Neural cell (in vitro differentiated cells): ENCODE data around the gene CACNB2. TPM values are rescaled to one million over a fixed set of nuclear protein-coding genes. Genes with fewer than 3 reads are reported as not detected.

Experiments used
- H2AFZ ChIP-seq: fragments of 200-600, 300-800 bp; sonication (generic), shearing (Covaris generic); 2 replicates; pipeline ENCODE4 v1.6.0; 2014; ENCODE audit warnings: low read depth, mild to moderate bottlenecking, antibody characterized with exemption, low read length, moderate library complexity
- H3F3A ChIP-seq: fragments of 200-600 bp; shearing (Covaris generic); 2 replicates; pipeline ENCODE4 v1.6.1; 2016; ENCODE audit warnings: mild to moderate bottlenecking, moderate library complexity, mixed read lengths, antibody characterized with exemption, low read length; ENCODE audit not compliant: insufficient read depth, poor library complexity, severe bottlenecking
- H3K27ac ChIP-seq: fragments of 200-600, 300-800 bp; sonication (generic), shearing (Covaris generic); 2 replicates; pipeline ENCODE4 v1.5.1; 2014; ENCODE audit warnings: mild to moderate bottlenecking, low read length, moderate library complexity
- H3K27me3 ChIP-seq: fragments of 300-800, 200-600 bp; sonication (generic), shearing (Covaris generic); 2 replicates; pipeline ENCODE4 v1.6.0; 2014; ENCODE audit warnings: mild to moderate bottlenecking, low read depth, low read length, moderate library complexity; ENCODE audit not compliant: insufficient read depth
- H3K36me3 ChIP-seq: fragments of 300-800, 200-600 bp; sonication (generic), shearing (Covaris generic); 2 replicates; pipeline ENCODE4 v1.5.1; 2014; ENCODE audit warnings: mild to moderate bottlenecking, antibody characterized with exemption, low read length, moderate library complexity; ENCODE audit not compliant: insufficient read depth
- H3K4me2 ChIP-seq: fragments of 300-800, 200-600 bp; sonication (generic), shearing (Covaris generic); 2 replicates; pipeline ENCODE4 v1.6.0; 2014; ENCODE audit warnings: mild to moderate bottlenecking, low read length
- H3K4me3 ChIP-seq: fragments of 300-800, 200-600 bp; sonication (generic), shearing (Covaris generic); 2 replicates; pipeline ENCODE4 v1.5.1; 2014; ENCODE audit warnings: mild to moderate bottlenecking, low read length, moderate library complexity
- H3K79me2 ChIP-seq: fragments of 200-600 bp; shearing (Covaris generic); replicated peaks from 2 replicates; pipeline ENCODE4 v1.6.0; 2014; ENCODE audit warnings: mild to moderate bottlenecking, low read length, moderate library complexity; ENCODE audit not compliant: insufficient read depth
- H3K9ac ChIP-seq: fragments of 300-800, 200-600 bp; sonication (generic), shearing (Covaris generic); 2 replicates; pipeline ENCODE4 v1.6.1; 2016; ENCODE audit warnings: mild to moderate bottlenecking, low read length, mixed read lengths
- H3K9me2 ChIP-seq: fragments of 200-600 bp; shearing (Covaris generic); 2 replicates; pipeline ENCODE4 v1.6.1; 2016; ENCODE audit warnings: mild to moderate bottlenecking, low read length, mixed read lengths; ENCODE audit not compliant: insufficient read depth
- H3K9me3 ChIP-seq: fragments of 200-600, 300-800 bp; sonication (generic), shearing (Covaris generic); 2 replicates; pipeline ENCODE4 v1.6.1; 2016; ENCODE audit warnings: mild to moderate bottlenecking, mixed run types, low read length, moderate library complexity, mixed read lengths
- H4K20me1 ChIP-seq: fragments of 200-600 bp; shearing (Covaris generic); 2 replicates; pipeline ENCODE4 v1.6.1; 2016; ENCODE audit warnings: mild to moderate bottlenecking, mixed run types; ENCODE audit not compliant: insufficient read depth
- CTCF ChIP-seq: fragments of 450-650 bp; IDR thresholded peaks from 2 replicates; pipeline ENCODE4 v1.5.1; 2014; ENCODE audit warnings: antibody characterized with exemption, mild to moderate bottlenecking, moderate library complexity; ENCODE audit not compliant: poor library complexity, severe bottlenecking
- EP300 ChIP-seq: fragments of 450-650 bp; conservative IDR thresholded peaks from 2 replicates; pipeline ENCODE4 v1.6.1; 2014; ENCODE audit warnings: antibody characterized with exemption, mild to moderate bottlenecking, moderate library complexity; ENCODE audit not compliant: poor library complexity, severe bottlenecking
- EZH2 ChIP-seq: fragments of 200-600, 300-800 bp; shearing (Covaris generic), sonication (generic); IDR thresholded peaks from 2 replicates; pipeline ENCODE4 v1.6.1; 2014; ENCODE audit warnings: antibody characterized with exemption, low read length, borderline replicate concordance, mild to moderate bottlenecking; ENCODE audit not compliant: insufficient read depth, poor library complexity, severe bottlenecking
- MXI1 ChIP-seq: fragments of 450-650 bp; conservative IDR thresholded peaks from 2 replicates; pipeline ENCODE4 v1.6.1; 2014; ENCODE audit warnings: antibody characterized with exemption, mild to moderate bottlenecking; ENCODE audit not compliant: poor library complexity, severe bottlenecking
- POLR2AphosphoS5 ChIP-seq: IDR thresholded peaks from 2 replicates; pipeline ENCODE4 v1.6.1; 2012
- RAD21 ChIP-seq: fragments of 450-650 bp; conservative IDR thresholded peaks from 2 replicates; pipeline ENCODE4 v1.6.1; 2014; ENCODE audit warnings: antibody characterized with exemption, mild to moderate bottlenecking, moderate library complexity
- REST ChIP-seq: IDR thresholded peaks from 2 replicates; pipeline ENCODE4 v1.6.1; 2012; ENCODE audit warnings: borderline replicate concordance
- SMC3 ChIP-seq: fragments of 450-650 bp; conservative IDR thresholded peaks from 2 replicates; pipeline ENCODE4 v1.6.1; 2014; ENCODE audit warnings: antibody characterized with exemption, mild to moderate bottlenecking, moderate library complexity; ENCODE audit not compliant: poor library complexity
- TAF1 ChIP-seq: IDR thresholded peaks from 2 replicates; pipeline ENCODE4 v1.6.1; 2012; ENCODE audit warnings: low read depth
- polyA plus RNA-seq: library from polyadenylated mRNA; depleted of rRNA; stranded (reverse); fragments of >200 nt; gene quantifications from 2 replicates; pipeline ENCODE4 v1.2.3, GENCODE V29; 2014

CACNB2 gene
- polyA plus RNA-seq, 1 donor from 2014 or later: 14.3 TPM

- Histone ChIP-seq H3K9me2 (no peaks in the 10 kb centered on the region), H3K9me3 (no peaks in the 10 kb centered on the region), H3F3A (no peaks in the 10 kb centered on the region), H3K27ac (no peak overlapping the region), H2AFZ (no peak overlapping the region), H3K9ac (no peak overlapping the region), H3K36me3 (no peaks in the 10 kb centered on the region), H3K4me2 (no peak overlapping the region), H3K4me3 (no peak overlapping the region), H4K20me1 (no peaks in the 10 kb centered on the region), H3K27me3 (no peaks in the 10 kb centered on the region), H3K79me2 (no peaks in the 10 kb centered on the region)
- no peak for TF ChIP-seq CTCF
- no peak for TF ChIP-seq SMC3
- no peak for TF ChIP-seq POLR2AphosphoS5
- TF ChIP-seq EP300: no peak
- TF ChIP-seq REST: no peak
- no peak for TF ChIP-seq EZH2
- no peak for TF ChIP-seq MXI1
- no peak for TF ChIP-seq TAF1
- TF ChIP-seq RAD21: no peak
Measured at GRCh38 chr10:18235477-18235876, 95.3 kb downstream of the CACNB2 start.

GRCh38 chr10:18236756-18237155 is 96.5 kb downstream of the CACNB2 start:
- Histone ChIP-seq H3K9ac (no peak overlapping the region), H3K36me3 (no peaks in the 10 kb centered on the region), H3K9me3 (no peaks in the 10 kb centered on the region), H2AFZ (no peak overlapping the region), H3K9me2 (no peaks in the 10 kb centered on the region), H3K27me3 (no peaks in the 10 kb centered on the region), H3K27ac (no peak overlapping the region), H3F3A (no peaks in the 10 kb centered on the region), H3K79me2 (no peaks in the 10 kb centered on the region), H3K4me3 (no peak overlapping the region), H3K4me2 (no peak overlapping the region), H4K20me1 (no peaks in the 10 kb centered on the region)
- no peak for TF ChIP-seq TAF1
- no peak for TF ChIP-seq MXI1
- no peak for TF ChIP-seq EZH2
- TF ChIP-seq REST: no peak
- no peak for TF ChIP-seq CTCF
- TF ChIP-seq RAD21: no peak
- no peak for TF ChIP-seq POLR2AphosphoS5
- TF ChIP-seq EP300: no peak
- TF ChIP-seq SMC3: no peak
